RWPE1 (cell line): ENCODE data around the gene CMTR1.
"Not testable (repeated sequence)": the region's sequence is repeated elsewhere in the genome, so short reads cannot be mapped to it uniquely, and the experiment has no call there.

Source experiments
- CTCF ChIA-PET: fragments of 350-600 bp; sonication (Branson Sonifier 250); formaldehyde crosslinking; extraction: SDS; loops from one replicate; lab custom pipeline; 2021; lab: Yijun Ruan, JAX
- POLR2A ChIA-PET: fragments of 400-600 bp; formaldehyde crosslinking; extraction: SDS; loops from one replicate; lab custom pipeline; 2020; ENCODE audit warnings: antibody characterized with exemption; ENCODE audit not compliant: low non-redundant PET; lab: Yijun Ruan, JAX
- DNase-seq: peaks from one replicate; pipeline ENCODE4 v3.0.0; 2012; ENCODE audit warnings: low spot score
- H3K27ac ChIP-seq: fragments of 450-650 bp; 2 replicates; pipeline ENCODE4 v1.5.1; 2017
- CTCF ChIP-seq: fragments of 450-650 bp; conservative IDR thresholded peaks from 2 replicates; pipeline ENCODE4 v1.5.1; 2017; ENCODE audit warnings: low read depth, mild to moderate bottlenecking

CMTR1 gene

GRCh38 chr6:37393381-37393929 lies 39.6 kb upstream of the CMTR1 start:
- DNase-seq, result no peak
- no peak for TF ChIP-seq CTCF
- CTCF ChIA-PET, result interaction anchor here (1.1 kb wide), 1 partner anchor 11 kb away, joined by 6 read pairs; no protein-coding TSS in a partner anchor
- POLR2A ChIA-PET, result interaction anchor here (0.6 kb wide), 1 partner anchor 1310 kb away, joined by 6 read pairs; no protein-coding TSS in a partner anchor
- H3K27ac ChIP-seq, result no peak overlapping the region

GRCh38 chr6:37396571-37397180 lies 36.3 kb upstream of the CMTR1 start:
- no peak for DNase-seq
- ChIA-PET POLR2A (no interaction called here), CTCF (interaction anchor here (1.0 kb wide), 1 partner anchor 296 kb away, joined by 3 read pairs; no protein-coding TSS in a partner anchor)
- no peak overlapping the region for H3K27ac ChIP-seq
- TF ChIP-seq CTCF, result no peak

GRCh38 chr6:37399131-37399530 lies 33.9 kb upstream of the CMTR1 start:
- TF ChIP-seq CTCF, result no peak
- POLR2A ChIA-PET, result no interaction called here
- CTCF ChIA-PET, result interaction anchor here (0.7 kb wide), 1 partner anchor 15 kb away, joined by 3 read pairs; no protein-coding TSS in a partner anchor
- no peak overlapping the region for H3K27ac ChIP-seq
- DNase-seq, result no peak

GRCh38 chr6:37399795-37400490 lies 33.1 kb upstream of the CMTR1 start:
- TF ChIP-seq CTCF, result no peak
- no peak for DNase-seq
- H3K27ac ChIP-seq, result no peak overlapping the region
- ChIA-PET POLR2A (no interaction called here), CTCF (interaction anchor here (0.6 to 0.7 kb wide), 2 partner anchors 14 to 97 kb away, joined by 3 read pairs; no protein-coding TSS in a partner anchor)

GRCh38 chr6:37401658-37402057 lies 31.4 kb upstream of the CMTR1 start:
- DNase-seq, POLR2A ChIA-PET, H3K27ac ChIP-seq, CTCF ChIA-PET: not testable (repeated sequence)

- peak; percentile 45 for DNase-seq
- ChIA-PET CTCF (no interaction called here), POLR2A (no interaction called here)
- TF ChIP-seq CTCF, result no peak
- H3K27ac ChIP-seq, result no peak overlapping the region
Observed at GRCh38 chr6:37406726-37407341, 26.2 kb upstream of the CMTR1 start.
